HS-5 (cell line): ENCODE measurements around the gene UBE2R2.
"Not testable (repeated sequence)": the region's sequence is repeated elsewhere in the genome, so short reads cannot be mapped to it uniquely, and the experiment has no call there.

Experiments
- DNase-seq: peaks from one replicate; pipeline ENCODE4 v3.0.0-alpha.2; 2012; ENCODE audit warnings: low read depth

The UBE2R2 gene

GRCh38 chr9:33843312-33843961 is 26.5 kb downstream of the UBE2R2 start:
- DNase-seq = no peak

DNA sequence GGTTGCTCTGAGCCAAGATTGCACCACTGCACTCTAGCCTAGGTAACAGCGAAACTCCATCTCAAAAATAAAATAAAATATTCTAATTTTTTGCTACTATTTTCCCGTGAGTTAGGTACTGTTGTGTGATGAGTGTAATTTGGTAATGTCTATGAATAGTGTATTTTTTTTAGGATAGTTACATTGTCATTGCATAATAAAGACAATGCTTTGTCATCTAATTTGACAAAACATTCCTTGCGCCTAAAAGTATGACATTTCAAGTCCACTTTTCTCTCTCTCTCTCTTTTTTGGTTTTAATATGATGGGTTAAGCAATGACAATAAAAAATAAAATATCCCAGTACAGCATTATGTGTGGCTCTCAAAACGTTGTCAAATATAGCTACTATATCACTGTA is 29.3 kb downstream of the UBE2R2 start:
- no peak for DNase-seq

GRCh38 chr9:33847894-33848205 is 30.9 kb downstream of the UBE2R2 start:
- not testable (repeated sequence) for DNase-seq

DNA sequence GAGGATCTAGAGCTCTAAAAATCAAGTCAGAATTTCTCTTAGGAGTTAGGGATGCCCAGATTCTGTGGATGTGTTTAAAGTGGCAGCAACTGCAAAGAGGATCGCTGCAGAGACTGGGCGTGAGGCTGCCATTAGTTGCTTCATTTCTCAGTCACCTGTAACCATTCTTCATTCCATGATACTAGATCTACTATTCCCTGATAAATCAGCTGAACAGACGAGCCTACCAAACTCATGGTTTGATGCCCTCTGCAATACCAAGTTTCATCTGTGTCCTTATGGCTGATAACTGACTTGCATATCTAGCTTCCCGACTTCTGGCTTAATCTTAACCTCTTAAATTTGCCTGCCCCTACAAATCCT is 33.3 kb downstream of the UBE2R2 start:
- no peak for DNase-seq

- DNase-seq = no peak
Measured at GRCh38 chr9:33850677-33851076, 33.7 kb downstream of the UBE2R2 start.

GRCh38 chr9:33851301-33851700 is 34.3 kb downstream of the UBE2R2 start:
- DNase-seq = no peak

DNA sequence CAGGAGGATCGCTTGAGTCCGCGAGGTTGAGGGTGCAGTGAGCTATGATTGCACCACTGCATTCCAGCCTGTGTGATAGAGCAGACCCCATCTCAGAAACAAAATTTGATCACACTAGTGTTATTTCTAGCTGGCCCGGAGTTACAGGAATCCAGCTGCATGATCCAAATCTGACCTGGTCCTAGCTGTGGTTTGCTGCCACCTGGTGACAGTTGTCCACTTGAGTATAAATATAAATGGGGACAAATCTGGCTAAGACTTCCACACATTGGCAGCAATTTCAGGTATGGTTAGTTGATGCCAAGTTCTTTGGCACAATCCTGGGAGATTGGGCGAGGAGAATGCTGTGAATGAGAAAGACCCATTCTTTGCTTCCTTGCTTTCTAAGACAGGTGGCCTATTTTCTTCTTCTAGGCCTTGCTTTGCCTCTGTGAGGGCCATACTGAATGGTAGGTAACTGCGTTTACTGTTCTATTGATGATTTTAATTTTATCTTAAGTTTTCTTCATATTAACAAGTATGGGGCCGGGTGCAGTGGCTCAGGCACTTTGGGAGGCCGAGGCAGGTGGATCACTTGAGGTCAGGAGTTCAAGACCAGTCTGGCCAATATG is 35.4 kb downstream of the UBE2R2 start:
- DNase-seq = no peak

DNA sequence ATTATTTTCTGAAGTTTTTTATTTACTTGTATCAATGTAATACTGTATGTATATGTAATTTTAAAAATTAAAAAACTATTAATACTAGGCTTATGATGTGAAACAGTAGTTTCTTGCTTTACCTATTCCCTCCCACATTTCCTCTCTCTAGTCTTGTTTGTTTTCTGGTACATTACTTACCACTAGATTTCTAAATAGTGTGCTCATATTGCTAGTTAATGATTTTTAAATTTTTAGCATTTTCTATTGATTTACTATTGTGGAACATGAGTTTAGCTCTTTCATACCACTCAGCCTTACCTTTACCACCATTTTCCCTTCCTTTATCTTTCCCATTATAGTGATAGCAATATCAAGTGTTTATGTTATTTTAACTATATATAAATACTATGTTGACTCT is 39.3 kb downstream of the UBE2R2 start:
- no peak for DNase-seq

DNA sequence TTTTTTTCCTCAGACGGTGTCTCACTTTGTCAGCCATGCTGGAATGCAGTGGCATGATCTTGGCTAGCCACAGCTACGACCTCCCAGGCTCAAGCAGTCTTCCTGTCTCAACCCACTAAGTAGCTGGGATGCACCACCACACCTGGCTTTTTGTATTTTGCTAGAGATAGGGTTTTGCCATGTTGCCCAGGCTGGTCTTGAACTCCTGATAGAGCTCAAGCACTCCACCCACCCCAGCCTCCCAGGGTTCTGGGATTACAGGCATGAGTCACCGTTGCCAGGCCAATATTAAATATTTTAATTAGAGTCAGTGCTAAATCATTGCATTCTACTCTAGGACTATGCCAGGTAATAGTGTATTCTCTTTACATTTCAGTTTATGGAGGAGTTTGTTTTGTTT is 41.5 kb downstream of the UBE2R2 start:
- DNase-seq = no peak

DNA sequence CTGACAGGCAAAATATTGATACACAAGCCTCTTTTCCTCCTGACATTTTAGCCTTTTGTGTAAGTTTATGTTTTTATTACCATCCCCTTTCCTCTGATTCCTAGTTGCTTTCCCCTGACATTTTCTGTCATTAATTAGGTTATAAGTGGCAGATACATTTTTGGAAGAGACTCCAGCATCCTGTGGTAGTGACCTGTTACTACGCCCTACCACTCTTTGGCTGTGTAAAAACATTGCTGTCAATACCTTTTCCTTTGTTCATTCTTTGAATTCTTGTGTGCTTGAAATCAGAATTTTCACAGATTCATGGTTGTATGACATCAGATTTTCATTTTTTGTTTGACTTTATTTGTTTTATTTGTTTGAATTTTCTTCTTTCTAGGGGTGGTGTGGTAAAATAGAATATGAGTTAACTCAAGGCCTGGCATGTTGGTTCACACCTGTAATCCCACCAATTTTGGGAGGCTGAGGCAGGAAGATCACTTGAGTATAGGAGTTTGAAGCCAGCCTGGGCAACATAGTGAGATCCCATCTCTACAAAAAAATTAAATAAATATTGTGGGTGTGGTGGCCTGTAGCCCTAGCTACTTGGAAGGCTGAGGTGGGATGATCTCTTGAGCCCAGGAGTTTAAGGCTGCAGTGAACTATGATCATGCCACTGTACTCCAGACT is 43.4 kb downstream of the UBE2R2 start:
- no peak for DNase-seq

GRCh38 chr9:33861917-33862453 is 45.0 kb downstream of the UBE2R2 start:
- no peak for DNase-seq

GRCh38 chr9:33863027-33863426 is 46.1 kb downstream of the UBE2R2 start:
- DNase-seq = not testable (repeated sequence)

GRCh38 chr9:33867747-33868439 is 50.9 kb downstream of the UBE2R2 start:
- no peak for DNase-seq

- DNase-seq = no peak
Measured at GRCh38 chr9:33868440-33868973, 51.5 kb downstream of the UBE2R2 start.

DNA sequence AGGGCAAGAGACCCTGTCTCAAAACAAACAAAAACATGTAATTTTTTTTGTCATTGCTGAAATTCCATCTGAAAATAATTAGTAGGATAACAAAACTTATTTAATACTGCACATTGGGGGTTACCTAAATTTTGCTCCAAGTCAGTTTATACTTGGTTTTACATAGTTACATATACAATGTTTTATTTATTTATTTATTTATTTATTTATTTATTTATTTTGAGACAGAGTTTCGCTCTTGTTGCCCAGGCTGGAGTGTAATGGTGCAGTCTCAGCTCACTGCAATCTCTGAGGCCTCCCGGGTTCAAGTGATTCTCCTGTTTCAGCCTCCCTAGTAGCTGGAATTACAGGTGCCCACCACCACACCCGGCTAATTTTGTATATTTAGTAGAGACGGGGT is 52.3 kb downstream of the UBE2R2 start:
- DNase-seq = not testable (repeated sequence)

DNA sequence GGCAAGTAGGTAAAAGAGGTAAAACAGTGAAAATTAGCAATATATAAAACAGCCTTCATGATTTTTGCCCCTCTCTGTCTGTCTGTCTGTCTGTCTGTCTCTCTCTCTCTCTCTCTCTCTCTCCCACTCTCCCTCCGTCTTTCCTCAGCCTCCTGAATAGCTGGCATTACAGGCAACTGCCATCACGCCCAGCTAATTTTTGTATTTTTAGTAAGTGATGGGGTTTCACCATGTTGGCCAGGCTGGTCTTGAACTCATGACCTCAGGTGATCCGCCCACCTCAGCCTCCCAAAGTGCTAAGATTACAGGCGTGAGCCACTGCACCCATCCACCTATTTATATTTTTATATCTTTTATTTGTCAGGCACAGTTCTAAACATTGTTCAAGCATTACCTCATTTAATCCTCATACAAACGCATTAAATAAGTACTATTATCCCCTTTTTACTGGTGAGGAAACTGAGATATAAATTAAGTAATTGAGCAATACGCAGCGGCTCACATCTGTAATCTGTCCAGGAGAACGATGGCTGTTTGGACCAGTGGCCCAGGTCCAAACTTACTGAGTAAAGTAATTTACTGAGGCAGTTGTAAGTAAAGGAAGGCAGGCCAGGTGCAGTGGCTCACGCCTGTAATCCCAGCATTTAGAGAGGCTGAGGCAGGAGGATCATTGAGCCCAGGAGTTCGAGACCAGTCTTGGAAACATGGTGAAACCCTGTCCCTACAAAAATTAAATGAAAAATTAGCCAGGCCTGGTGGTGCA is 60.9 kb downstream of the UBE2R2 start:
- DNase-seq = no peak

DNA sequence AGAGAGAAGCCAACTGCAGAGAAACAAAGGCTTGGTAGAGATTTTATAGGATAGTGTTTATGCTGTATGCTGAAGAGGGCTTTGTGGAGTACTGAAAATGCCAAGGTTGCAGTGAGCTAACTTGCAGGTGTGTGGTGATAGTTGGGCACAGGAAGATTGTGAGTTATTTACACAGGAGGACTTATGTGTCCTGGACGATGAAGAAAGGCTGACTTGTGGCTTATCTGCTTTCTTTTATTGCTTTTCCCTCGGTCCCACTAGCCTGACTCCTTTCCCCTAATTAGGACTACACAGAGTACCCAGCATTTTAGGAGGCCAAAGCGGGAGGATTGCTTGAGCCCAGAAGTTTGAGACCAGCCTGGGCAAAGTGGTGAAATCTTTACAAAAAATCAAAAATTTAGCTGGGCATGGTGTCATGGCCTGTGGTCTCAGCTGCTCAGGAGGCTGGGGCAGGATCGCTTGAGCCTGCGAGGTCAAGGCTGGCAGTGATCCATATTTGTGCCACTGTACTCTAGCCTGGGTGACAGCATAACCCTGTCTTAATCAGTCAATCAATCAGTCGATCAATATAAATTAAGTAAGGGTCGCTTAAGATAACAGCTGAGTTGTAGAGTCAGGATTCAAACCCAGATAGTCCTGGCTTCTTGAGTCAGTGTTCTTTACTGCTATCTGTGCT is 61.9 kb downstream of the UBE2R2 start:
- no peak for DNase-seq

- no peak for DNase-seq
Measured at GRCh38 chr9:33880211-33881089, 63.5 kb downstream of the UBE2R2 start.

- no peak for DNase-seq
Measured at GRCh38 chr9:33881635-33882034, 64.7 kb downstream of the UBE2R2 start.
